HepG2 (cell line): ENCODE measurements around the gene SP5. TPM values are rescaled to one million over a fixed set of nuclear protein-coding genes. Genes with fewer than 3 reads are reported as not detected.
A peak's percentile ranks its signal among the peaks of the same experiment; 100 is the strongest.

ENCODE experiments used
- ATF4 ChIP-seq, 2 experiments: fragments of 450-650 bp in 1 of 2; sonication (generic) in 1 of 2; formaldehyde crosslinking; IDR thresholded peaks; 2 replicates each; pipeline versions ENCODE4 v1.5.0 to v1.8.0; 2020 to 2022; ENCODE audit warnings: mild to moderate bottlenecking in 1 of 2, missing genetic modification reagents in 1 of 2
- ATF5 ChIP-seq: sonication (generic); formaldehyde crosslinking; IDR thresholded peaks from 2 replicates; pipeline ENCODE4 v1.4.0; 2020; ENCODE audit warnings: mild to moderate bottlenecking, low read depth, missing genetic modification reagents
- CHCHD3 ChIP-seq: sonication (generic); formaldehyde crosslinking; IDR thresholded peaks from 2 replicates; pipeline ENCODE4 v1.8.0; 2022; ENCODE audit warnings: mild to moderate bottlenecking, missing genetic modification reagents, moderate library complexity
- HNRNPLL ChIP-seq: fragments of 200-400 bp; formaldehyde crosslinking; IDR thresholded peaks from 2 replicates; pipeline ENCODE4 v1.6.1; 2017; ENCODE audit warnings: mild to moderate bottlenecking, low read depth, low read length; ENCODE audit not compliant: poor library complexity, severe bottlenecking
- MAFG ChIP-seq: sonication (generic); formaldehyde crosslinking; IDR thresholded peaks from 2 replicates; pipeline ENCODE4 v1.5.1; 2020; ENCODE audit warnings: mild to moderate bottlenecking, missing genetic modification reagents
- NR2F6 ChIP-seq, 2 experiments: IDR thresholded peaks; 2 replicates each; pipeline ENCODE4 v1.6.1; 2016; ENCODE audit warnings: antibody characterized with exemption in 1 of 2, mild to moderate bottlenecking in 1 of 2
- SETDB1 ChIP-seq: sonication (generic); formaldehyde crosslinking; IDR thresholded peaks from 2 replicates; pipeline ENCODE4 v1.5.1; 2020; ENCODE audit warnings: missing genetic modification reagents, mild to moderate bottlenecking, borderline replicate concordance
- ZNF12 ChIP-seq: sonication (generic); formaldehyde crosslinking; IDR thresholded peaks from 2 replicates; pipeline ENCODE4 v1.5.0; 2020; ENCODE audit warnings: missing genetic modification reagents
- ZNF207 ChIP-seq: fragments of 450-650 bp; IDR thresholded peaks from 2 replicates; pipeline ENCODE4 v1.6.1; 2016; ENCODE audit warnings: antibody characterized with exemption, borderline replicate concordance
- ZNF296 ChIP-seq: sonication (generic); formaldehyde crosslinking; conservative IDR thresholded peaks from 2 replicates; pipeline ENCODE4 v1.5.0; 2020; ENCODE audit warnings: mild to moderate bottlenecking, missing genetic modification reagents
- ZNF318 ChIP-seq: sonication (generic); formaldehyde crosslinking; IDR thresholded peaks from 2 replicates; pipeline ENCODE4 v1.4.0; 2020; ENCODE audit warnings: mild to moderate bottlenecking, missing genetic modification reagents
- ZNF383 ChIP-seq: sonication (generic); formaldehyde crosslinking; IDR thresholded peaks from 2 replicates; pipeline ENCODE4 v1.4.0; 2020; ENCODE audit warnings: missing genetic modification reagents, mild to moderate bottlenecking, borderline replicate concordance
- ZNF749 ChIP-seq: sonication (generic); formaldehyde crosslinking; IDR thresholded peaks from 2 replicates; pipeline ENCODE4 v1.8.0; 2022; ENCODE audit warnings: mild to moderate bottlenecking, missing genetic modification reagents, moderate library complexity, borderline replicate concordance
- ZNF878 ChIP-seq: sonication (generic); formaldehyde crosslinking; IDR thresholded peaks from 2 replicates; pipeline ENCODE4 v1.8.1; 2023; ENCODE audit warnings: mild to moderate bottlenecking, missing genetic modification reagents, moderate library complexity
- polyA plus RNA-seq, 8 experiments: library from polyadenylated mRNA; depleted of rRNA in 3 of 8; stranded (reverse) in 7 of 8; unstranded in 1 of 8; fragments of >200 nt; fragmentation: Illumina TruSeq in 4 of 8; extraction: Trizol in 4 of 8; gene quantifications; 2 replicates each; pipeline versions ENCODE4 v1.2.1 to v1.2.3, GENCODE V29; 2011 to 2016; ENCODE audit warnings: low read depth in 4 of 8, missing spikeins in 1 of 8, mixed read lengths in 1 of 8; ENCODE audit not compliant: insufficient read depth in 1 of 8
- total RNA-seq, 5 experiments: library from RNA; depleted of rRNA; stranded (reverse); fragments of >200 nt; fragmentation: Illumina TruSeq; extraction: Trizol; gene quantifications; 2 replicates each; pipeline ENCODE4 v1.2.3, GENCODE V29; 2016; ENCODE audit warnings: low read depth in 1 of 5
- TF ChIP-seq, protein P1 (sequence below): sonication (generic); formaldehyde crosslinking; IDR thresholded peaks from 2 replicates; pipeline ENCODE4 v1.5.1; 2020; ENCODE audit warnings: mild to moderate bottlenecking, moderate library complexity, missing genetic modification reagents
- TF ChIP-seq, protein P2 (sequence below): sonication (generic); formaldehyde crosslinking; IDR thresholded peaks from 2 replicates; pipeline ENCODE4 v1.4.0; 2020; ENCODE audit warnings: missing genetic modification reagents

The SP5 gene
- total and polyA plus RNA-seq, 2 of the 13 experiments (the other 11 are each of a cell fraction or from before 2014, with no cell fraction given): 50.8 to 119 TPM

- no peak; the same call in 1 of the 2 replicates for TF ChIP-seq ZNF318 (CRISPR knock-in tag)
- TF ChIP-seq ZNF878 (CRISPR knock-in tag): no peak
- no peak for TF ChIP-seq HNRNPLL
- TF ChIP-seq MAFG: no peak
- no peak for TF ChIP-seq ZNF383 (CRISPR knock-in tag)
- TF ChIP-seq CHCHD3 (CRISPR knock-in tag): no peak
- TF ChIP-seq SETDB1: no peak
- TF ChIP-seq, protein P1, sequence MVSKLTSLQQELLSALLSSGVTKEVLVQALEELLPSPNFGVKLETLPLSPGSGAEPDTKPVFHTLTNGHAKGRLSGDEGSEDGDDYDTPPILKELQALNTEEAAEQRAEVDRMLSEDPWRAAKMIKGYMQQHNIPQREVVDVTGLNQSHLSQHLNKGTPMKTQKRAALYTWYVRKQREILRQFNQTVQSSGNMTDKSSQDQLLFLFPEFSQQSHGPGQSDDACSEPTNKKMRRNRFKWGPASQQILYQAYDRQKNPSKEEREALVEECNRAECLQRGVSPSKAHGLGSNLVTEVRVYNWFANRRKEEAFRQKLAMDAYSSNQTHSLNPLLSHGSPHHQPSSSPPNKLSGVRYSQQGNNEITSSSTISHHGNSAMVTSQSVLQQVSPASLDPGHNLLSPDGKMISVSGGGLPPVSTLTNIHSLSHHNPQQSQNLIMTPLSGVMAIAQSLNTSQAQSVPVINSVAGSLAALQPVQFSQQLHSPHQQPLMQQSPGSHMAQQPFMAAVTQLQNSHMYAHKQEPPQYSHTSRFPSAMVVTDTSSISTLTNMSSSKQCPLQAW (CRISPR knock-in tag): 0 out of 2 replicates have a peak, but pooled peaks have one; percentile 11
- 0 out of 2 replicates have a peak, but pooled peaks have one; percentile 42 for TF ChIP-seq ZNF749 (CRISPR knock-in tag)
- peak; percentile 78 for TF ChIP-seq ZNF12 (CRISPR knock-in tag)
- peak; percentile 34; the same call in 1 of the 2 replicates for TF ChIP-seq NR2F6 (IDR thresholded peaks at IDR 0.05)
- TF ChIP-seq NR2F6 (CRISPR knock-in tag; IDR thresholded peaks at IDR 0.05): no peak
- TF ChIP-seq ATF5: no peak
- no peak for TF ChIP-seq ZNF296 (CRISPR knock-in tag)
- no peak for TF ChIP-seq ZNF207
- TF ChIP-seq ATF4 (CRISPR knock-in tag; IDR thresholded peaks at IDR 0.05): peak in 1 of 2 experiments; percentile 81; a peak in 1 of 4 replicates
- TF ChIP-seq, protein P2, sequence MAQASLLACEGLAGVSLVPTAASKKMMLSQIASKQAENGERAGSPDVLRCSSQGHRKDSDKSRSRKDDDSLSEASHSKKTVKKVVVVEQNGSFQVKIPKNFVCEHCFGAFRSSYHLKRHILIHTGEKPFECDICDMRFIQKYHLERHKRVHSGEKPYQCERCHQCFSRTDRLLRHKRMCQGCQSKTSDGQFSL (CRISPR knock-in tag): no peak
These were observed 29.3 kb downstream of the SP5 start (continued) for GRCh38 chr2:170744248-170745002.
